Measurements from ENCODE around the gene TFDP2.

DNA sequence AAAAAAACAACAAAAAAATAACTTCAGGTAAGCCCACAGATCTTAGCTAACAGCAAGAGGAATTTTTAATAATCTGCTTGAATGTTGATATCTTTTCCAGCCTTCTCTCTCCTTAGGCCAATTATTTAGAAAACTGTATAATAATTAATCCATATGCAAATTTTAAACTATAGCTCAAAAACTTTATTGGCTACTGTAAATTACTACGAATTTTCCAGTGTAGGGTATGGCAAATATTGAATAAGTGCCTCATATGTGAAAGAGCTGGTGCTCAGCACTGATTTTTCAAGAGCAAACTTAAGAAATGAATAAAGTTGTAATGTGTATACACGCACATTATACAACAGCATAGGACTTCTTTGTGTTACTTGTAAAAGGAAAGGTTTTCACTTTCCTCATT lies 123.0 kb downstream of the TFDP2 start:
- TF ChIP-seq, protein P1, sequence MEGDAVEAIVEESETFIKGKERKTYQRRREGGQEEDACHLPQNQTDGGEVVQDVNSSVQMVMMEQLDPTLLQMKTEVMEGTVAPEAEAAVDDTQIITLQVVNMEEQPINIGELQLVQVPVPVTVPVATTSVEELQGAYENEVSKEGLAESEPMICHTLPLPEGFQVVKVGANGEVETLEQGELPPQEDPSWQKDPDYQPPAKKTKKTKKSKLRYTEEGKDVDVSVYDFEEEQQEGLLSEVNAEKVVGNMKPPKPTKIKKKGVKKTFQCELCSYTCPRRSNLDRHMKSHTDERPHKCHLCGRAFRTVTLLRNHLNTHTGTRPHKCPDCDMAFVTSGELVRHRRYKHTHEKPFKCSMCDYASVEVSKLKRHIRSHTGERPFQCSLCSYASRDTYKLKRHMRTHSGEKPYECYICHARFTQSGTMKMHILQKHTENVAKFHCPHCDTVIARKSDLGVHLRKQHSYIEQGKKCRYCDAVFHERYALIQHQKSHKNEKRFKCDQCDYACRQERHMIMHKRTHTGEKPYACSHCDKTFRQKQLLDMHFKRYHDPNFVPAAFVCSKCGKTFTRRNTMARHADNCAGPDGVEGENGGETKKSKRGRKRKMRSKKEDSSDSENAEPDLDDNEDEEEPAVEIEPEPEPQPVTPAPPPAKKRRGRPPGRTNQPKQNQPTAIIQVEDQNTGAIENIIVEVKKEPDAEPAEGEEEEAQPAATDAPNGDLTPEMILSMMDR (IDR thresholded peaks at IDR 0.05): no peak
- TF ChIP-seq EZH2 (IDR thresholded peaks at IDR 0.05): no peak
